Activated naive CD8-positive, alpha-beta T cell treated with anti-CD3 and anti-CD28 coated beads for 36 hours (primary cell): ENCODE results near the gene DAGLB. TPM values are rescaled to one million over a fixed set of nuclear protein-coding genes. Genes with fewer than 3 reads are reported as not detected.

Experiments
- total RNA-seq, 2 experiments: library from RNA; stranded (reverse); gene quantifications; one replicate each; pipeline ENCODE4 v1.2.3, GENCODE V29; 2021

DAGLB gene
- total RNA-seq, 2 experiments from 2014 or later, result 15.7 to 17.1 TPM

Other genes with a start within 250 kb of the DAGLB start
- gene CYTH3, start 175.3 kb downstream of the DAGLB start, total RNA-seq, result 1 to 10 TPM; 1.7 to 2.0 TPM
- gene FAM220A, start 99.0 kb downstream of the DAGLB start, total RNA-seq, result 10 to 100 TPM; 13.7 to 15.5 TPM
- gene RAC1, start 73.4 kb downstream of the DAGLB start, total RNA-seq, result 100 to 1,000 TPM; 203 TPM
- gene KDELR2, start 36.2 kb upstream of the DAGLB start, total RNA-seq, result 10 to 100 TPM; 63.0 to 67.3 TPM
- under 1 TPM in 1 of 2 experiments, not detected in 1; 0.06 TPM for gene GRID2IP, start 103.5 kb upstream of the DAGLB start, total RNA-seq
- 10 to 100 TPM; 31.4 to 40.2 TPM for gene ZDHHC4, start 129.5 kb upstream of the DAGLB start, total RNA-seq
- gene INTS15, start 142.1 kb upstream of the DAGLB start, total RNA-seq, result 10 to 100 TPM; 31.9 to 35.0 TPM
- gene ZNF853, start 167.7 kb upstream of the DAGLB start, total RNA-seq, result 1 to 10 TPM; 2.2 TPM
- gene ZNF316, start 189.4 kb upstream of the DAGLB start, total RNA-seq, result 10 to 100 TPM; 17.2 to 19.0 TPM